HepG2 (cell line): ENCODE measurements around the gene CEP89. TPM values are rescaled to one million over a fixed set of nuclear protein-coding genes. Genes with fewer than 3 reads are reported as not detected.

ENCODE experiments used
- BRCA1 ChIP-seq: sonication (generic); formaldehyde crosslinking; IDR thresholded peaks from 2 replicates; pipeline ENCODE4 v1.4.0; 2020; ENCODE audit warnings: missing genetic modification reagents
- CEBPB ChIP-seq: IDR thresholded peaks from 2 replicates; pipeline ENCODE4 v1.6.1; 2011; ENCODE audit warnings: low read depth, low read length, improper control_type of control experiment, borderline replicate concordance
- GABPB1 ChIP-seq: IDR thresholded peaks from 2 replicates; pipeline ENCODE4 v1.6.1; 2016; ENCODE audit warnings: mild to moderate bottlenecking, missing genetic modification reagents, moderate library complexity, missing compliant biosample characterization
- MED13 ChIP-seq: sonication (generic); formaldehyde crosslinking; IDR thresholded peaks from 2 replicates; pipeline ENCODE4 v1.5.0; 2020; ENCODE audit warnings: missing genetic modification reagents
- NR1H2 ChIP-seq: sonication (generic); formaldehyde crosslinking; IDR thresholded peaks from 2 replicates; pipeline ENCODE4 v1.8.1; 2022; ENCODE audit warnings: low read depth, missing genetic modification reagents, borderline replicate concordance
- ZMAT3 ChIP-seq: sonication (generic); formaldehyde crosslinking; conservative IDR thresholded peaks from 2 replicates; pipeline ENCODE4 v1.7.0; 2021; ENCODE audit warnings: missing genetic modification reagents
- ZNF253 ChIP-seq: sonication (generic); formaldehyde crosslinking; IDR thresholded peaks from 2 replicates; pipeline ENCODE4 v1.8.0; 2022; ENCODE audit warnings: mild to moderate bottlenecking, missing genetic modification reagents, borderline replicate concordance
- ZNF878 ChIP-seq: sonication (generic); formaldehyde crosslinking; IDR thresholded peaks from 2 replicates; pipeline ENCODE4 v1.8.1; 2023; ENCODE audit warnings: mild to moderate bottlenecking, missing genetic modification reagents, moderate library complexity
- polyA plus RNA-seq, 8 experiments: library from polyadenylated mRNA; depleted of rRNA in 3 of 8; stranded (reverse) in 7 of 8; unstranded in 1 of 8; fragments of >200 nt; fragmentation: Illumina TruSeq in 4 of 8; extraction: Trizol in 4 of 8; gene quantifications; 2 replicates each; pipeline versions ENCODE4 v1.2.1 to v1.2.3, GENCODE V29; 2011 to 2016; ENCODE audit warnings: low read depth in 4 of 8, missing spikeins in 1 of 8, mixed read lengths in 1 of 8; ENCODE audit not compliant: insufficient read depth in 1 of 8
- total RNA-seq, 5 experiments: library from RNA; depleted of rRNA; stranded (reverse); fragments of >200 nt; fragmentation: Illumina TruSeq; extraction: Trizol; gene quantifications; 2 replicates each; pipeline ENCODE4 v1.2.3, GENCODE V29; 2016; ENCODE audit warnings: low read depth in 1 of 5
- TF ChIP-seq, protein P1 (sequence below), 2 experiments: sonication (generic) in 1 of 2; formaldehyde crosslinking in 1 of 2; IDR thresholded peaks; 2 replicates each; pipeline versions ENCODE4 v1.6.1 to v1.9.0; 2014 to 2022; ENCODE audit warnings: antibody characterized with exemption in 1 of 2, borderline replicate concordance in 1 of 2, inconsistent platforms in 1 of 2, low read depth in 1 of 2, missing genetic modification reagents in 1 of 2
- TF ChIP-seq, protein P2 (sequence below): sonication (generic); formaldehyde crosslinking; IDR thresholded peaks from 2 replicates; pipeline ENCODE4 v1.5.1; 2020; ENCODE audit warnings: mild to moderate bottlenecking, moderate library complexity, missing genetic modification reagents

CEP89 gene
- total and polyA plus RNA-seq, 2 of the 13 experiments (the other 11 are each of a cell fraction or from before 2014, with no cell fraction given), result 7.2 to 10.9 TPM

DNA sequence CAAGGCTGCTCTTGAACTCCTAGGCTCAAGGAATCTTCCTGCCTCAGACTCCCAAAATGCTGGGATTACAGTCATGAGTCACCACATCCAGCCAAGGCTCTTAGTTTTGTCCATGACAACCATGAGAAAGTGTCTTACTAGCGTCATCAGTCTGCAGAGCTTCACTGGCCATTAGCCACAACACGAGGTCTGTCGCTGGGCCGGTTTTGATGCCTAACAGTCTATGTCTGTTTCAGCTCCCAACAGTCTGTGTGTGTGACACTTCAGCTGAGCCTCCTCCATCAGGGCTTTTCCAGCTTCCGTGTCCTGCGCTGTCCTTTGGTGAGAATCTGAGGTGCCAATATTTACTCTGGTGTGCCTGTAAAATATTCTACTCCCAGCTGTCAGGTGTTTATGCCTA, 47.6 kb downstream of the CEP89 start (continued):
- TF ChIP-seq, protein P1, sequence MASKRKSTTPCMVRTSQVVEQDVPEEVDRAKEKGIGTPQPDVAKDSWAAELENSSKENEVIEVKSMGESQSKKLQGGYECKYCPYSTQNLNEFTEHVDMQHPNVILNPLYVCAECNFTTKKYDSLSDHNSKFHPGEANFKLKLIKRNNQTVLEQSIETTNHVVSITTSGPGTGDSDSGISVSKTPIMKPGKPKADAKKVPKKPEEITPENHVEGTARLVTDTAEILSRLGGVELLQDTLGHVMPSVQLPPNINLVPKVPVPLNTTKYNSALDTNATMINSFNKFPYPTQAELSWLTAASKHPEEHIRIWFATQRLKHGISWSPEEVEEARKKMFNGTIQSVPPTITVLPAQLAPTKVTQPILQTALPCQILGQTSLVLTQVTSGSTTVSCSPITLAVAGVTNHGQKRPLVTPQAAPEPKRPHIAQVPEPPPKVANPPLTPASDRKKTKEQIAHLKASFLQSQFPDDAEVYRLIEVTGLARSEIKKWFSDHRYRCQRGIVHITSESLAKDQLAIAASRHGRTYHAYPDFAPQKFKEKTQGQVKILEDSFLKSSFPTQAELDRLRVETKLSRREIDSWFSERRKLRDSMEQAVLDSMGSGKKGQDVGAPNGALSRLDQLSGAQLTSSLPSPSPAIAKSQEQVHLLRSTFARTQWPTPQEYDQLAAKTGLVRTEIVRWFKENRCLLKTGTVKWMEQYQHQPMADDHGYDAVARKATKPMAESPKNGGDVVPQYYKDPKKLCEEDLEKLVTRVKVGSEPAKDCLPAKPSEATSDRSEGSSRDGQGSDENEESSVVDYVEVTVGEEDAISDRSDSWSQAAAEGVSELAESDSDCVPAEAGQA (IDR thresholded peaks at IDR 0.05; ENCODE audit: low read depth), result no peak
- TF ChIP-seq, protein P1 (CRISPR knock-in tag; IDR thresholded peaks at IDR 0.05; ENCODE audit: borderline replicate concordance), result no peak
- TF ChIP-seq ZMAT3 (CRISPR knock-in tag) (no peak), NR1H2 (CRISPR knock-in tag) (no peak), CEBPB (no peak), ZNF878 (CRISPR knock-in tag) (no peak), ZNF253 (CRISPR knock-in tag) (no peak), MED13 (no peak), BRCA1 (CRISPR knock-in tag) (no peak), GABPB1 (CRISPR knock-in tag) (no peak)
- TF ChIP-seq, protein P2, sequence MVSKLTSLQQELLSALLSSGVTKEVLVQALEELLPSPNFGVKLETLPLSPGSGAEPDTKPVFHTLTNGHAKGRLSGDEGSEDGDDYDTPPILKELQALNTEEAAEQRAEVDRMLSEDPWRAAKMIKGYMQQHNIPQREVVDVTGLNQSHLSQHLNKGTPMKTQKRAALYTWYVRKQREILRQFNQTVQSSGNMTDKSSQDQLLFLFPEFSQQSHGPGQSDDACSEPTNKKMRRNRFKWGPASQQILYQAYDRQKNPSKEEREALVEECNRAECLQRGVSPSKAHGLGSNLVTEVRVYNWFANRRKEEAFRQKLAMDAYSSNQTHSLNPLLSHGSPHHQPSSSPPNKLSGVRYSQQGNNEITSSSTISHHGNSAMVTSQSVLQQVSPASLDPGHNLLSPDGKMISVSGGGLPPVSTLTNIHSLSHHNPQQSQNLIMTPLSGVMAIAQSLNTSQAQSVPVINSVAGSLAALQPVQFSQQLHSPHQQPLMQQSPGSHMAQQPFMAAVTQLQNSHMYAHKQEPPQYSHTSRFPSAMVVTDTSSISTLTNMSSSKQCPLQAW (CRISPR knock-in tag), result no peak
